CD14-positive monocyte (primary cell): ENCODE results near the gene DLG4. TPM values are rescaled to one million over a fixed set of nuclear protein-coding genes. Genes with fewer than 3 reads are reported as not detected.

ENCODE experiments used
- DNase-seq, 3 donors: peaks; one replicate each; pipeline ENCODE4 v3.0.0-alpha.2; 2011 to 2022
- H2AFZ ChIP-seq: 2 replicates; pipeline ENCODE4 v1.6.0; 2012; ENCODE audit warnings: mild to moderate bottlenecking, low read depth, low read length, inconsistent platforms; ENCODE audit not compliant: insufficient read depth, poor library complexity, severe bottlenecking
- H3K27ac ChIP-seq, 2 donors: 1 replicate in 1 of 2; 2 replicates in 1 of 2; pipeline ENCODE4 v1.5.1; 2012 to 2013; ENCODE audit warnings: low read length in 2 of 2, control low read depth in 1 of 2, inconsistent platforms in 1 of 2, low read depth in 1 of 2, mild to moderate bottlenecking in 1 of 2
- H3K27me3 ChIP-seq, 2 donors: one replicate each; pipeline versions ENCODE4 v1.6.0 to v1.6.1; 2011 to 2013; ENCODE audit warnings: low read length in 2 of 2; ENCODE audit not compliant: control insufficient read depth in 2 of 2, insufficient read depth in 2 of 2
- H3K36me3 ChIP-seq, 2 donors: replicated peaks in 1 of 2; 1 replicate in 1 of 2; 2 replicates in 1 of 2; pipeline versions ENCODE4 v1.5.1 to v1.6.1; 2012 to 2013; ENCODE audit warnings: low read length in 2 of 2, control low read depth in 1 of 2, inconsistent platforms in 1 of 2, mild to moderate bottlenecking in 1 of 2; ENCODE audit not compliant: insufficient read depth in 2 of 2, control insufficient read depth in 1 of 2
- H3K4me1 ChIP-seq, 2 donors: 1 replicate in 1 of 2; 2 replicates in 1 of 2; pipeline versions ENCODE4 v1.5.1 to v1.6.1; 2012 to 2013; ENCODE audit warnings: low read length in 2 of 2, control low read depth in 1 of 2, inconsistent platforms in 1 of 2, mild to moderate bottlenecking in 1 of 2, moderate library complexity in 1 of 2; ENCODE audit not compliant: insufficient read depth in 2 of 2, control insufficient read depth in 1 of 2
- H3K4me2 ChIP-seq: replicated peaks from 2 replicates; pipeline ENCODE3; 2012; ENCODE audit warnings: low read length, moderate library complexity, mild to moderate bottlenecking; ENCODE audit not compliant: poor library complexity, severe bottlenecking; ENCODE audit errors: extremely low read depth
- H3K4me3 ChIP-seq, 3 experiments: fragments of 200-600 bp in 1 of 3; sonication (generic) in 1 of 3; replicated peaks in 1 of 3; 1 replicate in 2 of 3; 2 replicates in 1 of 3; pipeline ENCODE4 v1.5.1; 2011 to 2013; ENCODE audit warnings: low read length in 3 of 3, mild to moderate bottlenecking in 3 of 3, control low read depth in 2 of 3, low read depth in 2 of 3, inconsistent platforms in 1 of 3, moderate library complexity in 1 of 3
- H3K79me2 ChIP-seq: 2 replicates; pipeline ENCODE4 v1.6.0; 2012; ENCODE audit warnings: mild to moderate bottlenecking, control low read depth, inconsistent platforms, low read length, moderate library complexity; ENCODE audit not compliant: insufficient read depth
- H3K9ac ChIP-seq: 2 replicates; pipeline ENCODE4 v1.6.0; 2017; ENCODE audit warnings: low read length, mild to moderate bottlenecking; ENCODE audit not compliant: insufficient read depth, poor library complexity, severe bottlenecking
- H3K9me3 ChIP-seq, 2 donors: replicated peaks in 1 of 2; 1 replicate in 1 of 2; 2 replicates in 1 of 2; pipeline versions ENCODE4 v1.5.1 to v1.6.1; 2012 to 2013; ENCODE audit warnings: low read length in 2 of 2, control low read depth in 1 of 2; ENCODE audit not compliant: control insufficient read depth in 1 of 2, insufficient read depth in 1 of 2
- H4K20me1 ChIP-seq: 2 replicates; pipeline ENCODE4 v1.6.0; 2012; ENCODE audit warnings: mild to moderate bottlenecking, low read length, control low read depth, moderate library complexity; ENCODE audit not compliant: insufficient read depth
- H3K27ac Mint-ChIP-seq, 7 donors: one replicate each; pipeline ENCODE4 v1.8.0; 2020; ENCODE audit warnings: mild to moderate bottlenecking in 7 of 7, mixed read lengths in 7 of 7, moderate library complexity in 6 of 7, inconsistent platforms in 2 of 7
- H3K27me3 Mint-ChIP-seq, 3 donors: one replicate each; pipeline ENCODE4 v1.8.0; 2021 to 2022; ENCODE audit warnings: low read depth in 3 of 3, mild to moderate bottlenecking in 3 of 3, mixed read lengths in 3 of 3, moderate library complexity in 3 of 3, inconsistent platforms in 1 of 3
- H3K36me3 Mint-ChIP-seq, 2 donors: one replicate each; pipeline ENCODE4 v1.8.0; 2020; ENCODE audit warnings: mixed read lengths in 2 of 2, inconsistent platforms in 1 of 2, mild to moderate bottlenecking in 1 of 2
- H3K4me1 Mint-ChIP-seq: one replicate; pipeline ENCODE4 v1.8.0; 2020; ENCODE audit warnings: mild to moderate bottlenecking, mixed read lengths
- H3K4me3 Mint-ChIP-seq, 2 donors: one replicate each; pipeline ENCODE4 v1.8.0; 2020; ENCODE audit warnings: mild to moderate bottlenecking in 2 of 2, mixed read lengths in 2 of 2, moderate library complexity in 1 of 2
- H3K9me3 Mint-ChIP-seq, 7 donors: one replicate each; pipeline ENCODE4 v1.8.0; 2020 to 2022; ENCODE audit warnings: mixed read lengths in 7 of 7, mild to moderate bottlenecking in 6 of 7, moderate library complexity in 6 of 7, inconsistent platforms in 2 of 7
- WGBS: methylation state at CpG from one replicate; pipeline ENCODE4 v1.1.5; 2013; ENCODE audit warnings: missing lambda C conversion rate; ENCODE audit not compliant: insufficient coverage; 5-methylcytosine and 5-hydroxymethylcytosine counted together
- intact Hi-C, 2 donors: fragments of 100-400 bp; cut with micrococcal nuclease; formaldehyde crosslinking; loops; one replicate each; pipeline versions ENCODE4 v1.15.0 to v1.15.1; 2023
- polyA plus RNA-seq, 3 donors: library from polyadenylated mRNA; depleted of rRNA in 1 of 3; unstranded in 2 of 3; stranded (reverse) in 1 of 3; fragments of 300-500 nt in 2 of 3; fragments of >200 nt in 1 of 3; fragmentation: Illumina TruSeq in 2 of 3; gene quantifications; 1 replicate in 2 of 3; 2 replicates in 1 of 3; pipeline ENCODE4 v1.2.3, GENCODE V29; 2012 to 2021
- TF ChIP-seq, protein P1 (sequence below): fragments of 200-600 bp; IDR thresholded peaks from one replicate; pipeline ENCODE4 v1.8.0; 2022; ENCODE audit warnings: antibody characterized with exemption, mild to moderate bottlenecking

DLG4 gene
- polyA plus RNA-seq, 3 donors = 0.37 to 42.6 (median 0.39) TPM

DNA sequence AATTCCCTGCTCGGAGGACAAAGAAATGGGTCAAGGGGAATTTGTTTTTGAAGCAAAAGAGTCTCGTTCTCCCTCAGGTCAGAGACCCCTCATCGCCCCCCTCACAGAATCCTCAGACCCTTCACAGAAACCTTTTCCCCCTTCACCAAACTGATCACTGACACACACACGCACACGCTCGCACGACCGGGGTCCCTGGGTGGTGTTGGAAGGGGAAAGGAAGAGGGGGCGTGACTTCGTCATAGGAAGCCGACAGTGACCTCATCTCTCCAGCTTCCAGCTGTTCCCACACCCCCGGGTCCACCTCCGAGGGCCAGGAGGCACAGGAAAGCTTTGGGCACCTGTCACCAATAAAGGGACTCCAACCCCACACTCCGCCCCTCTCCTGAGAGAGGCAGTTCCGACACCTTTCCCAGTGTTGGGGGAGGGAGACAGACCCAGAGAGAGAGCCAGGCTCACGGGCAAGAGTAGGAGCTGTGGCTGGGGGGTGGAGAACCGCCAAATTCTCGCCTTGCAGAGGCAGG is 41.6 kb downstream of the DLG4 start:
- no peak overlapping the region for H3K9ac ChIP-seq
- intact Hi-C loops = loop anchor here (2.0 to 10.0 kb wide), 2 partner anchors 133 to 263 kb away; partner anchors contain the start of gene SLC16A11 (in 1 of the 2)
- H3K4me3 ChIP-seq = peak overlapping the region in 1 of 3 experiments; percentile 72
- peaks cover 0 to 3% (median 0%) of the 10 kb centered on the region in 7 donors for H3K9me3 Mint-ChIP-seq
- H3K36me3 ChIP-seq = no peaks in the 10 kb centered on the region
- H3K27me3 Mint-ChIP-seq = peaks cover 16 to 20% (median 19%) of the 10 kb centered on the region in 3 donors
- TF ChIP-seq, protein P1, sequence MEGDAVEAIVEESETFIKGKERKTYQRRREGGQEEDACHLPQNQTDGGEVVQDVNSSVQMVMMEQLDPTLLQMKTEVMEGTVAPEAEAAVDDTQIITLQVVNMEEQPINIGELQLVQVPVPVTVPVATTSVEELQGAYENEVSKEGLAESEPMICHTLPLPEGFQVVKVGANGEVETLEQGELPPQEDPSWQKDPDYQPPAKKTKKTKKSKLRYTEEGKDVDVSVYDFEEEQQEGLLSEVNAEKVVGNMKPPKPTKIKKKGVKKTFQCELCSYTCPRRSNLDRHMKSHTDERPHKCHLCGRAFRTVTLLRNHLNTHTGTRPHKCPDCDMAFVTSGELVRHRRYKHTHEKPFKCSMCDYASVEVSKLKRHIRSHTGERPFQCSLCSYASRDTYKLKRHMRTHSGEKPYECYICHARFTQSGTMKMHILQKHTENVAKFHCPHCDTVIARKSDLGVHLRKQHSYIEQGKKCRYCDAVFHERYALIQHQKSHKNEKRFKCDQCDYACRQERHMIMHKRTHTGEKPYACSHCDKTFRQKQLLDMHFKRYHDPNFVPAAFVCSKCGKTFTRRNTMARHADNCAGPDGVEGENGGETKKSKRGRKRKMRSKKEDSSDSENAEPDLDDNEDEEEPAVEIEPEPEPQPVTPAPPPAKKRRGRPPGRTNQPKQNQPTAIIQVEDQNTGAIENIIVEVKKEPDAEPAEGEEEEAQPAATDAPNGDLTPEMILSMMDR = no peak
- no peaks in the 10 kb centered on the region for H4K20me1 ChIP-seq
- peaks cover 0 to 4% of the 10 kb centered on the region in 2 donors for H3K36me3 Mint-ChIP-seq
- peaks cover 26 to 32% of the 10 kb centered on the region in 2 donors for H3K4me1 ChIP-seq
- peaks cover 5 to 11% of the 10 kb centered on the region in 2 donors for H3K27me3 ChIP-seq
- peak overlapping the region; percentile 61 for H2AFZ ChIP-seq
- no peak overlapping the region for H3K27ac ChIP-seq
- peak overlapping the region in 1 of 2 donors; percentile 86 for H3K4me3 Mint-ChIP-seq
- WGBS = 5% methylated on average over 3 of the region's 18 CpGs
- DNase-seq = no peak
- H3K9me3 ChIP-seq = no peaks in the 10 kb centered on the region
- peak overlapping the region in 4 of 7 donors; percentile 6 to 64 (median 28) for H3K27ac Mint-ChIP-seq
- H3K4me1 Mint-ChIP-seq = peaks cover 9% of the 10 kb centered on the region
- H3K79me2 ChIP-seq = peaks cover 24% of the 10 kb centered on the region
- peak overlapping the region; percentile 83 for H3K4me2 ChIP-seq

DNA sequence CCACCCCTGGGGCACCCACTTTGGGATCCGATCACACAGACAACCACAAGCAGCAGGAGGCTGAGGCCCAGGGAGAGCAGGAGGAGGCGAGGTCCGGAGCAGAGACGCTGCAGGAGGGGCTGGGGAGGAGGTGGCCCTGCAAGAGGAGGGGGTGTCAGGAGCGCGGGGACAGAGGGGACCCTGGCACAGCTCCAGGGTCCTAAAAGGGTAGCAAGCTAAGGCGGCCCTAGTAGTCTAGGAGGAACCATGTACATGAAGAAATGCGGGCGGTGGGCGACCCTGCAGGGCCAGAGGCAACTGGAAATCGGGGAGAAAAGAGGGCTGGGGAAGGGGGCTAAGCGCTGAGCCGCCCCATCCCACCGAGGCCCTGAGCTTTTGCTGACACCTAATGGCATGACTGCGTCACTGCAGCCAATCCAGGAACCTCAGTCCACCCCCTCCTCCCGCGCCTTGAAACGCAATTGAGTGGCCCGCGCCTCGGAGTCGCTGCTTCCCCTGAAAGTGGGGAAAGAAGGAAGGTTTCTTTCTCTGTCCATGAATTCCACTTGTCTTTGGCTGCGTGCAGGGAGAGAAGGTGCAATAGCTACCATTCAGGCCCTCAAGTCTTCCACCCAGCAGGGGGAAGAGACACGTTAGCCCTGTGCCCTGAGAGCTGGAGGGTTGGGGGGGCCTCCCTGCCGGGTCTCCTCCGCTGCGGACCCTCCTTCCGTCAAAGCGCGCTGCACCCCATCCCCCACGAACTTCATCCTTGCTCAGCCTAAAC is 42.3 kb downstream of the DLG4 start:
- H3K27me3 Mint-ChIP-seq = peaks cover 16 to 19% (median 19%) of the 10 kb centered on the region in 3 donors
- peak overlapping the region; percentile 61 for H2AFZ ChIP-seq
- peaks cover 30% of the 10 kb centered on the region for H3K79me2 ChIP-seq
- peaks cover 0 to 10% of the 10 kb centered on the region in 2 donors for H3K36me3 Mint-ChIP-seq
- H4K20me1 ChIP-seq = no peaks in the 10 kb centered on the region
- H3K4me3 ChIP-seq = peak overlapping the region in 1 of 3 experiments; percentile 72
- DNase-seq = peak; percentile 67 to 79 (median 78)
- intact Hi-C loops = loop anchor here (2.0 to 10.0 kb wide), 2 partner anchors 133 to 263 kb away; partner anchors contain the start of gene SLC16A11 (in 1 of the 2)
- peaks cover 32 to 38% of the 10 kb centered on the region in 2 donors for H3K4me1 ChIP-seq
- H3K36me3 ChIP-seq = no peaks in the 10 kb centered on the region
- TF ChIP-seq, protein P1 = peak; percentile 98
- WGBS = 1% methylated on average over 8 of the region's 31 CpGs
- H3K4me3 Mint-ChIP-seq = peak overlapping the region in 1 of 2 donors; percentile 86
- peak overlapping the region; percentile 83 for H3K4me2 ChIP-seq
- no peaks in the 10 kb centered on the region for H3K9me3 ChIP-seq
- H3K9ac ChIP-seq = peak overlapping the region; percentile 15
- peaks cover 15% of the 10 kb centered on the region for H3K4me1 Mint-ChIP-seq
- H3K27me3 ChIP-seq = peaks cover 5 to 11% of the 10 kb centered on the region in 2 donors
- peak overlapping the region in 5 of 7 donors; percentile 6 to 64 (median 30) for H3K27ac Mint-ChIP-seq
- no peak overlapping the region for H3K27ac ChIP-seq
- peaks cover 0 to 3% (median 0%) of the 10 kb centered on the region in 7 donors for H3K9me3 Mint-ChIP-seq
